Natural killer cell treated with Interleukin-12 subunit alpha and Interleukin-12 subunit beta and Interleukin-15 and Interleukin-18, amount 100 ng/mL, for 72 hours (primary cell): Measurements from ENCODE around the gene SCNN1A. TPM values are rescaled to one million over a fixed set of nuclear protein-coding genes. Genes with fewer than 3 reads are reported as not detected.

Experiments used
- ATAC-seq, 2 donors: fragments of 150-1000 bp; cut with Tn5 transposase in 1 of 2; sonication (Bioruptor Pico), chemical (Tn5 transposase) in 1 of 2; 2 replicates each; pipeline ENCODE4 v1.10.0; 2021
- DNase-seq: peaks from one replicate; pipeline ENCODE4 v3.0.0; 2022; ENCODE audit warnings: low spot score
- H3K27ac Mint-ChIP-seq, 2 donors: 1 replicate in 1 of 2; 2 replicates in 1 of 2; pipeline ENCODE4 v1.8.0; 2022; ENCODE audit warnings: mixed read lengths in 2 of 2, mild to moderate bottlenecking in 1 of 2, moderate library complexity in 1 of 2
- H3K27me3 Mint-ChIP-seq, 2 donors: 1 replicate in 1 of 2; 2 replicates in 1 of 2; pipeline ENCODE4 v1.8.0; 2022; ENCODE audit warnings: mixed read lengths in 2 of 2
- H3K36me3 Mint-ChIP-seq: one replicate; pipeline ENCODE4 v1.8.0; 2022; ENCODE audit warnings: mixed read lengths
- H3K4me1 Mint-ChIP-seq, 2 donors: 1 replicate in 1 of 2; 2 replicates in 1 of 2; pipeline ENCODE4 v1.8.0; 2022; ENCODE audit warnings: low read depth in 2 of 2, mixed read lengths in 2 of 2, mild to moderate bottlenecking in 1 of 2
- H3K4me3 Mint-ChIP-seq: one replicate; pipeline ENCODE4 v1.8.0; 2022; ENCODE audit warnings: mixed read lengths
- H3K9me3 Mint-ChIP-seq: 2 replicates; pipeline ENCODE4 v1.8.0; 2022; ENCODE audit warnings: mixed read lengths
- total RNA-seq, 2 donors: library from RNA; stranded (reverse); gene quantifications; one replicate each; pipeline ENCODE4 v1.2.3, GENCODE V29; 2022

Gene SCNN1A
- total RNA-seq, 2 donors from 2014 or later = not detected

DNA sequence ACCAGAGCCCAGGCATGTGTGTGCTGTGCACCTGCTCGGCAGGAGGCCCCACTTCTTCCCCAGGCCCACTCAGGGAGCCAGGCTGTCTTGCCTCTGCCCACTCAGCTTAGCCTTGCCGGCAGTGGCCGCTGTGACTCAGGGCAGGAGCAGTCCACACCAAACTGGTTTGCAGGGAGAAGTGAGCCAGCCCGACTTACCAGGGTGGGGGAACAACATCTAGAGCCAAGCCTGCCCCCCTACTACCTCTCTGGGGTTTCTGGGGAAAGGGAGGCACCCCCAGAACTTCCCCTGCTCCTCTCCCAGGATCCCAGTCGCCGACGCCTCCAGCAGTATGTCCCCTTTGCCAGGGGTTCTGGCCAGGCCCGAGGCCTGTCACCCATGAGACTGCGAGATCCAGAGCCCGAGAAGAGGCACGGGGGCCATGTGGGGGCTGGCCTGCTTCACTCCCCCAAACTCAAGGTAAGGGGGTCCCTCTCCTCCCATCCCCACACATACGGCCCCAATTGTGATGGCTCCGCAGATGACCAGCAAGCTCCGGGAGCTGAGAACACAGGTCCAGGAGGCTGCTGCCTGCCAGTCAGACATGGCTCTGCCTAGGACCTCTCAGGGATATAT is 61.9 kb downstream of the SCNN1A start:
- Mint-ChIP-seq H3K9me3 (no peaks in the 10 kb centered on the region), H3K4me1 (peaks cover 14% of the 10 kb centered on the region in 2 donors), H3K4me3 (no peak overlapping the region), H3K27ac (no peak overlapping the region), H3K36me3 (no peaks in the 10 kb centered on the region), H3K27me3 (peaks cover 8 to 9% of the 10 kb centered on the region in 2 donors)
- ATAC-seq = no peak
- DNase-seq = no peak

DNA sequence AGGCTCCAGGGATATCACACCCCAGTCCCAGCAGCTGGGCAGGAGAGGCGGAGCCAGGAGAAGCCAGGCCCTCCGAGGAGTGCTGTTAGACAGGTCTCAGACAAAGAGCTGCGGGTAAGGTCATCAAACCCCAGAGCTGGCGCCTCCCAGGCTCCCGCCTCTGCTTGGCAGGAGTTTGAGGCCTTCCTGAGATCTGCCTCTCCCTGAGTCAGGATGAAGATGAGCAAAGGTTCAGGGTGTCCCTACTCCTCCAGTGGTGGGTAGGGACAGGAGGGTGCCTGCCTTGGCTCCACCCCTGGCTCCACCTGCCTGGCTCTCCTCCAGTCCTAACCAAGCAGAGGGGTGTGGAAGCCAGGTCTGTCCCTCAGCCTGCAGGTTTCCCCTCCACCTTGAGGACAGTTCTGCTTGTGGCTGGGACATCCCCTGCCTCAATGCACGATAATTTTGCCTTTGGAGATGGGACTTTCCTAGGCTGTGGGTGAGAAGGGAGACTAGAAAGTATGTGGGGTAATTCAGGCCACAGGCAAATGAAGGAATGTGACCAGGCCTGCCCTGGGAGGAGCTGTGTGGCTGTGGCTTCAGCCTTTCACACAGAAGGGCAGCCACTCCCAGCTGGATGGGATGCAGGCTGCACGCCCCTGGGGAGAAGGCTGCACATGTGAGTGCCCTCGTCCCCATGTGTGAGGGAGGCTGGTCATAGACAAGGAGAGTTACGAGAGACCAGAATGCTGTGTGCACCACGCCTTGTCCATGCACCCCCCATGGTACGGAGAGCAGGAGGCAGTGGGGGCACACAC is 62.6 kb downstream of the SCNN1A start:
- no peaks in the 10 kb centered on the region for H3K9me3 Mint-ChIP-seq
- ATAC-seq (peak; percentile 34 to 75), DNase-seq (no peak)
- peaks cover 8 to 9% of the 10 kb centered on the region in 2 donors for H3K27me3 Mint-ChIP-seq
- H3K36me3 Mint-ChIP-seq = no peaks in the 10 kb centered on the region
- H3K4me1 Mint-ChIP-seq = peaks cover 7% of the 10 kb centered on the region in 2 donors
- peak overlapping the region in 1 of 2 donors; percentile 36 for H3K27ac Mint-ChIP-seq
- no peak overlapping the region for H3K4me3 Mint-ChIP-seq

DNA sequence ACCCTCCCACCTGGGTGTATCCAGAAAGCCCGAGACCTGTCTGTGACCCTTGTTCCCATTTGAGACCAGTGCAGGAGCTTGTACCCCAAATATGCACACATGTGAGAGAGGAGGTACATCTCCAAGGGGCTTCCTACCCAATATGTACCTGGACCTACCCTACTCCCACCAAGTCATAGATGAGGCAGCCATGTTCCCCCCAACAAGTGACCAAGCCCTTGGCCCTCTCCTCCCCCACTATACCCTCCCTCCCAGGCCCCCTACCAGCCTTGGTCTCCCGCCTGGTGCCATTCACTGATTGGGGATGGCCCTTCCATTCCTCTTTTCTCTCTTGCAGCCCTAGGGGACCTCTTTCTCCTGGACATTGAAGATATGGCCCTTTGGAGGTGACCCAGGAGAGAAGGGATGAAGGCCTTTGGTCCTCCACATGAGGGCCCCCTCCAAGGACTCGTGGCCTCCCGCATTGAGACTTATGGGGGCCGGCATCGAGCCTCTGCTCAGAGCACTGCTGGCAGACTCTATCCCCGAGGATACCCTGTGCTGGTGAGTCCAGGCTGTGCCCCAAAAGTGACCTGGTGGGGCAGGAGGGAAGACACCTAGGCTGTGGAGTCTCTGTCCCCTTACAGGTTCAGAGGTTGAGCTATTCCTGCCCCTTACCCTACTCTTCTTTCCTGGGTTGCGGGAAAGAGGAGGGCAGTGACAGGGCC is 63.4 kb downstream of the SCNN1A start:
- DNase-seq = no peak
- Mint-ChIP-seq H3K4me1 (peaks cover 5% of the 10 kb centered on the region in 2 donors), H3K36me3 (no peaks in the 10 kb centered on the region), H3K4me3 (no peak overlapping the region), H3K27me3 (peaks cover 8 to 9% of the 10 kb centered on the region in 2 donors), H3K9me3 (no peaks in the 10 kb centered on the region), H3K27ac (no peak overlapping the region)
- ATAC-seq = no peak

DNA sequence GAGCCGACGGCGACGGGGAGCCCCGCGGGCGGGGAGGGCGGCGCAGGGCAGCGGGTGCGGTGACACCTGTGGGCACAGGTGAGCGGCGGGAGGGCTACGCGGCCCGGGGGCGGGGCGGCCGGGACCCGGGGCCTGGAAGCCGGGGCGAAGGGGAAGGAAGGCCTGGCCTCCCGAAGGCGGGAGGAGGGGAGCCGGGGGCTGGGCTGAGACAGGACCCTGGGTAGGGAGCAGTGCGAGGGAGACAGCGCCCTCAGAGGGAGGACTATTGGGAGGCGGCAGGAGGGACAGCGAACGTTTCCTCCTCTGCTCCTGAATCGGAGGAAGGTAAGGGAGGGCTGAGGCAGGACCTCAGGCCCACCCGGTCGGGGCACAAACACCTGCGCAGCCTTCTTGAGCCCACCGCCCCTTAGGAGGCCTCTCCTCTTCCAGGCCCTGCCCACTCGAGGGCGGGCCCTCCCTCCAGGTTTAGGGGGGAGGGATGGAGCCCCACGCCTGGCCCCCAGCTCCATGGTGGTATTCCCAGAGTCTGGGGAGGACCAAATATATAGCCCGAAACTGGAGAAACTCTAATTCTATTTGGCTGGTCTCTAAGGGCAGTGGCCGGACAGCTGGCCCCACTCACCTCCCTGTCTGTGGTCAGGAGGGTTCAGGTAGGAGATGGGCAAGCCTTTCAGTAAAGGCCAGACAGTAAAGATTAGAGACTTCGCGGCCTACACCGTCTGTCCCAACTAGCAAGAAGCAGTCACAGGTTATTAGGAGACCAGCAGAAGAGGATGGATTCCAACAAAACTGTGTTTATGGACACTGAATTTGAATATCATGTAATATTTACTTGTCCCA is 64.4 kb downstream of the SCNN1A start:
- DNase-seq (no peak), ATAC-seq (no peak)
- H3K36me3 Mint-ChIP-seq = no peaks in the 10 kb centered on the region
- H3K9me3 Mint-ChIP-seq = no peaks in the 10 kb centered on the region
- no peak overlapping the region for H3K4me3 Mint-ChIP-seq
- peaks cover 5% of the 10 kb centered on the region in 2 donors for H3K4me1 Mint-ChIP-seq
- H3K27me3 Mint-ChIP-seq = peaks cover 8 to 9% of the 10 kb centered on the region in 2 donors
- no peak overlapping the region for H3K27ac Mint-ChIP-seq

DNA sequence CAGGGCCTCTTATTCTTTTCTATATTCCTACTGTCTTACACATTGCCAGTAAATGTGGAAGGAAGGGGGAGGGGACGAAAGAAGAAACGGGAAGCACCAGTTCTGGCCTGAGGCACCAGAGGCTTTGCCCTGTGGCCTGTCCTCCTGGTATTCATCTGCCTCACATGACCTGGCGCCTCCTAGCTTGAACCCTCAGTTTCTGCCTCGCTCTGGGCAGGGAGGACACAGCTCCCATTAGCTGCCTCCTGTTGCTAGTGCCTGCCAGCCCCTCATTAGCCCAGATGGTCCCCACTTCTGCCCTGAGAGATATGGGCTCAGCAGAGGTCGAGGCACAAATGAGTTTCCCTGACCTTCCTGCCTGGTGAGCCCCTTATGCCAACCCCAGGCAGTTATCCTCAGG is 67.8 kb downstream of the SCNN1A start:
- Mint-ChIP-seq H3K4me1 (peaks cover 0 to under 1% of the 10 kb centered on the region in 2 donors), H3K36me3 (no peaks in the 10 kb centered on the region), H3K27ac (no peak overlapping the region)

DNA sequence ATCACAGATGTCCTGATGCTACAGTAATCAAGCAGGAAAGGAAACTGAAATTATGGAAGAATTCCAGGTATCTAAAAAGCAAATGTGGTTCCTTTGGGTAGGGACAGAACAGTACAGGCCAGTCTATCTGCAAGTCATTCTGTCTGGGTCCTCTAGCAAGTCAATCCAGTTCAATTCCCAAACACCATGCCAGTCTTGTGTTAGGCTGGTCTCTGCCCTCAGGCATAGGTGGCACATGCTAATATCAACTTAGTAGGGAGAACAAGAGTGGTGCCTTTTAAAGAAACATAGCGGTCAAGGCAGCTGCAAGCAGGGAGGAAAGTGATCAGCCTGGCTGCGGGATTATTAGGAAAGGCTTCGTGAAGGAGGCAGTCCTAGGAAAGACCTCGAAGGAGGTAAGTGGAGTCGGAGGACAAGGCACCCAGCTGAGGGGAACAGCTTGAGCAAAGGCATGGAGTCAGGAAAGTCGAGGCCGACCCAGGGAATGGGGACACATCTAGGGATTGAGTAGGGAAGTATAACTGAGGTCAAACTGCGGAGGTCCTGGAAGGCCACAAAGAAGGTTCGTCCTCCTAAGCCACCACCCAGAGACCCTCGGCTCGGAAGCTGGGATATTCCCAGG is 68.7 kb downstream of the SCNN1A start:
- H3K9me3 Mint-ChIP-seq = no peaks in the 10 kb centered on the region

More for the DNA sequence above, 67.8 kb downstream of the SCNN1A start:
- Mint-ChIP-seq H3K4me3 (no peak overlapping the region), H3K9me3 (no peaks in the 10 kb centered on the region), H3K27me3 (peaks cover 16 to 18% of the 10 kb centered on the region in 2 donors)
- DNase-seq = no peak
- no peak for ATAC-seq

DNA sequence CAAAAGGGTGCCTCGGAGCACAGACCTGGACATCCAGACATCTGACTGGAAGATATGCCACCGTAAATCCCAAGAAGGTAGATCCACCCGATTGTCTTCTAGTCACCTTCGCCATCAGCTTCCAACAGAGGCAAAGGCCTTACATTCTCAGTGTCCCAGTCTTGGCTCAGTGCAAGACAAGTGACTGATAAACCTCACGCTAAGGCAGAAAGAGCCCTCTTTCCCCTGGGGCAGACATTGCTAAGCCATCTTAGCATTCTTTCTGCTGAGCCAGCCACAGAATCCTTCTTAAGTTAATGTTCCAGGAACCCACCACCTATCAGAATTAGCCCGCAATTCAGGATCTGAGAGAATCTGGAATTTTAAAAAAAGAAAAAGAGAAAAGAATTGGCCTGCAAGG is 69.2 kb downstream of the SCNN1A start:
- H3K27ac Mint-ChIP-seq = no peak overlapping the region
- ATAC-seq (no peak), DNase-seq (no peak)
- H3K4me1 Mint-ChIP-seq = no peaks in the 10 kb centered on the region
- no peak overlapping the region for H3K4me3 Mint-ChIP-seq
- H3K9me3 Mint-ChIP-seq = no peaks in the 10 kb centered on the region
- no peaks in the 10 kb centered on the region for H3K36me3 Mint-ChIP-seq
- peaks cover 16% of the 10 kb centered on the region in 2 donors for H3K27me3 Mint-ChIP-seq

More for the DNA sequence above, 68.7 kb downstream of the SCNN1A start:
- Mint-ChIP-seq H3K4me1 (no peaks in the 10 kb centered on the region), H3K27ac (no peak overlapping the region), H3K27me3 (peaks cover 16 to 18% of the 10 kb centered on the region in 2 donors), H3K36me3 (no peaks in the 10 kb centered on the region), H3K4me3 (no peak overlapping the region)
- no peak for DNase-seq
- no peak for ATAC-seq

DNA sequence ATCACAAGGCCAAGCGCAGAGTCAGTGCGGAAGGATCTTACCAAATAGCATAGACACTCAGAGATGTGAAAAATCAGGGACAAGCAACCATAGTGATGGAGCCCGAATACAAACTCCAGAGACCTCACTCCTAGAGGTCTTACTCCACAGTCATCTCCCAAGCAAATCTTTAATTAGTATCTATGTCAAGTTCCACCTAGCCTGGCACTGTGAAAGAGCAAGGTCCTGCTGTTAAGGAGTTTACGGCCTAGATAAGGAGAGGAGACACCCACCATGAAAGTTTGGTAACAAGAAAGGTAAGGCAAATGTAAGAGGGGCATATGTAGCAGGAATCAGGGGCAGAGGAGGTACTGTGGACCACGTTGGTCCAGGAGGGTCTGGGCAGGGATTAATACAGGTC is 72.3 kb downstream of the SCNN1A start:
- no peak overlapping the region for H3K4me3 Mint-ChIP-seq
- no peak for DNase-seq
- H3K36me3 Mint-ChIP-seq = no peaks in the 10 kb centered on the region
- H3K27me3 Mint-ChIP-seq = peaks cover 13 to 15% of the 10 kb centered on the region in 2 donors
- H3K9me3 Mint-ChIP-seq = no peaks in the 10 kb centered on the region
- no peak overlapping the region for H3K27ac Mint-ChIP-seq
- no peaks in the 10 kb centered on the region for H3K4me1 Mint-ChIP-seq
- ATAC-seq = no peak

DNA sequence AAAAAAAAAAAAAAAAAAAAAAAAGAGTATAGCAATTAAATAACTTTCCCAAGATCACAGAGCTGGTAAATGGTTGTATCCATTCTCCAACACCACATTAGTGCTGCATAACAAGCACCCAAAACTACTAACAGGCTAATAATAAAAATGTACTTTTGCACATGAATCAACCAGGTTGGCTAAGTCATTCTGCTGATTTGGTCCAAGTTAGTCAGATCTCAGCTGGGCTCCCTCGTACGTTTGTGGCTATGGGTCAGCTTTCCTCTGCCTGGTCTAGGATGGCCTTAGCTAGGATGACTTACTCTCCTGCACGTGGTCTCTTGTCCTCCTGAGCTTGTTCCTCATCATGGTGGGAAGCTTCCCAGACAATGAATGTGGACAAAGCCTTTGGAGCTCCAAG is 72.7 kb downstream of the SCNN1A start:
- Mint-ChIP-seq H3K9me3 (no peaks in the 10 kb centered on the region), H3K36me3 (no peaks in the 10 kb centered on the region), H3K27me3 (peaks cover 13 to 15% of the 10 kb centered on the region in 2 donors), H3K4me1 (no peaks in the 10 kb centered on the region), H3K27ac (no peak overlapping the region), H3K4me3 (no peak overlapping the region)
- no peak for DNase-seq
- ATAC-seq = no peak

DNA sequence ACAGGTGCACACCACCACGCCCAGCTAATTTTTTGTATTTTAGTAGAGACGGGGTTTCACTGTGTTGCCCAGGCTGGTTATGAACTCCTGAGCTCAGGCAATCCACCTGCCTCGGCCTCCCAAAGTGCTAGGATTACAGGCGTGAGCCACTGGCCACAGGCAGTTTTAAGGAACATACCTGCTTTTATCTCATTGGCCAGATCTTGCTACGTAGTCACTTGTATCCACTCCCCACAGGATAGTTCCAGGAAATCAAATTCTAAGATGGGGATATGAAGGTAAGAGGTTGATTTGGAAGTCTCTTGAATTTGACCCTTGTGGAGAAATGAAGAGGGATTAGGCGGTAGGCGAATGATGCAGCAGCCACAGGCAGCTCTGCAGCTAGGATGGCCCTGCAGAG is 73.6 kb downstream of the SCNN1A start:
- no peaks in the 10 kb centered on the region for H3K9me3 Mint-ChIP-seq
- DNase-seq (no peak), ATAC-seq (no peak)
- peaks cover 15 to 16% of the 10 kb centered on the region in 2 donors for H3K27me3 Mint-ChIP-seq
- no peaks in the 10 kb centered on the region for H3K36me3 Mint-ChIP-seq
- H3K27ac Mint-ChIP-seq = no peak overlapping the region
- H3K4me1 Mint-ChIP-seq = no peaks in the 10 kb centered on the region
- H3K4me3 Mint-ChIP-seq = no peak overlapping the region

DNA sequence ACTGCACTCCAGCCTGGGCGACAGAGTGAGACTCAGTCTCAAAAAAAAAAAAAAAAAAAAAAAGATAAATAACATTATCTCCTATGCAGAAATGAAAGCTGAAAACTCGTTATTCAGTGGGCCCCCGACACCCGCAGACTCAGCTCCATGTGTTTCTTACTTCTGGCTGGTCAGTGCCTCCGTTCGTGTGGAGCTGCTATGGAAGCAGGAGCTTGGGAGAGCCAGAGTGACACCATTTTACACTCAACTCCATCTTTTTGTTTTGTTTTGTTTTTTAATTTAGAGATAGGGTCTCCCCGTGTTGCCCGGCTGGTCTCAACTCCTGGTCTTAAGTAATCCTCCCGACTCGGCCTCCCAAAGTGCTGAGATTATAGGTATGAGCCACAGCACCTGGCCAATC is 78.2 kb downstream of the SCNN1A start:
- Mint-ChIP-seq H3K9me3 (no peaks in the 10 kb centered on the region), H3K36me3 (no peaks in the 10 kb centered on the region), H3K27me3 (peaks cover 8 to 9% of the 10 kb centered on the region in 2 donors), H3K4me1 (no peaks in the 10 kb centered on the region), H3K4me3 (no peak overlapping the region), H3K27ac (no peak overlapping the region)
- DNase-seq (no peak), ATAC-seq (no peak)
